Articular chondrocyte of knee joint (primary cell): ENCODE data around the gene CALCOCO2. TPM values are rescaled to one million over a fixed set of nuclear protein-coding genes. Genes with fewer than 3 reads are reported as not detected.

Source experiments
- small RNA-seq: library from RNA; depleted of rRNA; stranded (forward); fragments of <200 nt; gene quantifications from one replicate; pipeline ENCODE3, GENCODE V24; 2012
- total RNA-seq: library from RNA; depleted of rRNA; stranded (reverse); fragments of >200 nt; gene quantifications from 2 replicates; pipeline ENCODE4 v1.2.3, GENCODE V29; 2012

Gene CALCOCO2
- 90.9 and 91.7 TPM in 2 replicates for total RNA-seq

GRCh38 chr17:48830840-48831548 is at the start of gene CALCOCO2:
Gene CALCOCO2, plus strand, starts transcription at chr17:48831035. Its CDS starts 10,673 bp downstream, at chr17:48841708.

DNA sequence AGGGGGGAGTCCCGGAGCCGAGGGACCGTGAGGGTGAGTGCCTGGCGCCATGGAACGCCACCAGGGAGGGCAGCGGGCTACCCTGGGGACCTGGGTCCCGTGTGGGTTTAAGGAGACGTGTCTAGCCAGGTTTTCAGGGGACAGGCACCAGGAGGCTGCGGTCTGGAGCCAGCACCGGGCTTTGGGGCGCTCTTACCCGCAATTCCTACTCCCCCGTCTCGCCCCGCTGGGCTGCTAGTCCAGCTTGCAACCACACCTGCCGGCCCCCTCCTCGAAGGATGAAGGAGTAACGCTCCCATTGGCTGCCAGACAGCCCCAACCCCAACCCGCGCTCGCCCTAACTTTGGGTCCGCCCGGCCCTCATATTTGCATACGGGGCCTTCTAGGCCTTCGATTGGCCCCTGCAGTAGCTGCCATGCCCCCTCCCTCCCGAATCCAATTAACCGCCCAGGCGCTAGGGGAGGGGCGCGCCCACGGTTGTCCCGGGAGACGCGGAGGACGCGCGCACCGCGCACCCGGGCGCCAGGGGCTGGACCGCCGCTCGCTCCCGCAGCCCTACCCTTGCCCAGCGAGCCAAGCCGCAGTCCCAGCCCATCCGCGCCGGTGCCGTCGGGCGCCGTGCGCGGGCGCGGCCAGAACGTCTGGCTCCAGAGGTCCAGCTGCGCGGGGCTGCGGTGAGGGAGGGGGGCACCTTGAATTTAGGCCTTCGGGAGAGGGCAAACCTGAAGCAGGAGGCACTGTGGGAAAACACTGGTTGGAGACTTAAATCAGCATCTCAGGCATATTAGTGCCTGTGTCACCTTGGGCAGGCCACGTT is 13.9 kb upstream of the CALCOCO2 start, which contains the start of gene TTLL6:
Gene TTLL6, minus strand, starts transcription at position 456 of the 817 bp plus-strand sequence. Its CDS starts 157 bp downstream, at position 299.

GRCh38 chr17:48908047-48908843 is 77.4 kb downstream of the CALCOCO2 start, which contains the start of gene UBE2Z:
Gene UBE2Z, plus strand, starts transcription at chr17:48908407. Its CDS starts 97 bp downstream, at chr17:48908504.

Small RNA genes within 50 kb of the gene (small RNA-seq; reads per million reads assigned to genes)
- gene AC068531.1 (not detected), gene RF00263 (not detected)

Other genes with a start within 250 kb of the CALCOCO2 start
- gene HOXB3, start 240.8 kb upstream of the CALCOCO2 start, total RNA-seq, result under 0.01 TPM in 1 of 2 replicates, not detected in the other
- not detected in 2 replicates for gene HOXB5, start 237.3 kb upstream of the CALCOCO2 start, total RNA-seq
- gene HOXB6, start 226.0 kb upstream of the CALCOCO2 start, total RNA-seq, result not detected in 2 replicates
- 0.13 TPM in 1 of 2 replicates, not detected in the other for gene HOXB7, start 220.0 kb upstream of the CALCOCO2 start, total RNA-seq
- gene HOXB8, start 215.7 kb upstream of the CALCOCO2 start, total RNA-seq, result not detected in 2 replicates
- not detected in 2 replicates for gene HOXB9, start 204.7 kb upstream of the CALCOCO2 start, total RNA-seq
- not detected in 2 replicates for gene PRAC1, start 108.5 kb upstream of the CALCOCO2 start, total RNA-seq
- gene PRAC2, start 107.8 kb upstream of the CALCOCO2 start, total RNA-seq, result not detected in 2 replicates
- under 0.01 TPM in 1 of 2 replicates, not detected in the other for gene HOXB13, start 102.3 kb upstream of the CALCOCO2 start, total RNA-seq
- gene TTLL6, start 13.8 kb upstream of the CALCOCO2 start, total RNA-seq, result not detected in 2 replicates
- gene ATP5MC1, start 61.8 kb downstream of the CALCOCO2 start, total RNA-seq, result 47.8 and 65.4 TPM in 2 replicates
- 84.0 and 98.7 TPM in 2 replicates for gene UBE2Z, start 77.4 kb downstream of the CALCOCO2 start, total RNA-seq
- 78.4 and 95.3 TPM in 2 replicates for gene SNF8, start 113.8 kb downstream of the CALCOCO2 start, total RNA-seq
- not detected in 2 replicates for gene GIP, start 137.6 kb downstream of the CALCOCO2 start, total RNA-seq
- 0.26 and 0.97 TPM in 2 replicates for gene IGF2BP1, start 166.3 kb downstream of the CALCOCO2 start, total RNA-seq